OCI-LY1 (cell line): ENCODE results near the gene MAGEB1.

ENCODE experiments used
- CTCF ChIP-seq: fragments of 200-600 bp; sonication (generic), shearing (Covaris generic); IDR thresholded peaks from 2 replicates; pipeline ENCODE4 v1.5.1; 2017; ENCODE audit warnings: mild to moderate bottlenecking, antibody characterized with exemption, low read length, moderate library complexity, mixed read lengths
- EZH2 ChIP-seq: fragments of 200-600 bp; sonication (generic), shearing (Covaris generic); IDR thresholded peaks from 2 replicates; pipeline ENCODE4 v1.8.0; 2017; ENCODE audit warnings: borderline replicate concordance, mixed run types, mild to moderate bottlenecking, antibody characterized with exemption, low read length, moderate library complexity, mixed read lengths

- TF ChIP-seq CTCF (no peak), EZH2 (no peak)
These were observed 54.3 kb downstream of the MAGEB1 start for GRCh38 chrX:30301208-30301607.
